ENCODE results near the gene PDXK.

PDXK gene

GRCh38 chr21:43744725-43745124 lies 25.8 kb downstream of the PDXK start:
- DNase-seq: no peak

DNA sequence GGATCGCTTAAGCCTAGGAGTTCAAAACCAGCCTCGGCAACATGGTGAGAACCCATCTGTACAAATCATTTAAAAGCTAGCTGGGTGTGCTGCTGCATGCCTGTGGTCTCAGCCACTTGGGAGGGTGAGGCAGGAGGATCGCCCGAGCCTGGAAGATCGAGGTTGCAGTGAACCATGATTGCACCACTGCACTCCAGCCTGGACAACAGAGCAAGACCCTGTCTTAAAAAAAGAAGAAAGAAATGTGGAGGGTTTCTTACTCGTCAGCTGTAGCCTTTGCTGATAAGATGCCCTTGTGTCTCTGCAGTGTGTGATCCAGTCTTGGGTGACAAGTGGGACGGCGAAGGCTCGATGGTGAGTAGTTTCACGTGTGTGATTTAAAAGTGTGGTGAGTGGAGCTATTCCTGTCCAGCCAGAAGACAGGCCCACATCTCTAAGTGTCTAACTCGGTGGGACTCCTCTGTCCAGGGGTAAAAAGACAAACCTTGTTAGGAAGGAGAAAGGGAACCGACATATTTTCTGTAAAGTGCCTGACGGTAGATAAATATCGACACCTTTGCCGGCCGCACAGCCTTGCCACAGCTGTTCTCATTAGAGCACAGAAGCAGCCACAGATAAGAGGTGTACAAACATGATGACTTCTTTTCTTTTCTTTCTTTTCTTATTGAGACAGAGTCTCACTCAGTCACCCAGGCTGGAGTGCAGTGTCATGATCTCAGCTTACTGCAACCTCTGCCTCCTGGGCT lies 27.0 kb downstream of the PDXK start:
- no peak for DNase-seq

DNA sequence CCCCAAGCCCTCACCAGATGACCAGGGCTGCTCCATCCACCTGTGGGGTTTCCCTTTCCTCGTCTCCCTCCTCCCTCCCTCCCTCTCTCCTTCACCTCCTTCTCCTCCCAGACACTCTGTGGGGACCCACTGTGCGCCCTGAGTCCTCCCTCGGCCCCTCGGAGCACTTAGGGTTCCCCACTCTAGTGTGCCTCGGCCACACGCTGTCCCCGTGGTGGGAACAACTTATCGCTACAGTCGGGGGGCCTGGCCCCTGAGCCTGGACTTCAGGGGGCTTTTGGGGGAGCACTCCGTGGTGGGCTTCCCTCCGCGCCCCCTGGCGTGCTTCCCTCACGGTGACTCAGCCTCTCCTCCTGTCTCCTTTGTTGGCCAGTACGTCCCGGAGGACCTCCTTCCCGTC lies 29.7 kb downstream of the PDXK start:
- no peak for DNase-seq

- no peak for DNase-seq
Measured at GRCh38 chr21:43749651-43750262, 30.8 kb downstream of the PDXK start.

- no peak for DNase-seq
Measured at GRCh38 chr21:43750339-43751033, 31.6 kb downstream of the PDXK start.

- DNase-seq: no peak
Measured at GRCh38 chr21:43751955-43752591, 33.1 kb downstream of the PDXK start.

- DNase-seq: no peak
Measured at GRCh38 chr21:43752758-43753438, 34.0 kb downstream of the PDXK start.

- DNase-seq: no peak
Measured at GRCh38 chr21:43753439-43753799, 34.5 kb downstream of the PDXK start.

DNA sequence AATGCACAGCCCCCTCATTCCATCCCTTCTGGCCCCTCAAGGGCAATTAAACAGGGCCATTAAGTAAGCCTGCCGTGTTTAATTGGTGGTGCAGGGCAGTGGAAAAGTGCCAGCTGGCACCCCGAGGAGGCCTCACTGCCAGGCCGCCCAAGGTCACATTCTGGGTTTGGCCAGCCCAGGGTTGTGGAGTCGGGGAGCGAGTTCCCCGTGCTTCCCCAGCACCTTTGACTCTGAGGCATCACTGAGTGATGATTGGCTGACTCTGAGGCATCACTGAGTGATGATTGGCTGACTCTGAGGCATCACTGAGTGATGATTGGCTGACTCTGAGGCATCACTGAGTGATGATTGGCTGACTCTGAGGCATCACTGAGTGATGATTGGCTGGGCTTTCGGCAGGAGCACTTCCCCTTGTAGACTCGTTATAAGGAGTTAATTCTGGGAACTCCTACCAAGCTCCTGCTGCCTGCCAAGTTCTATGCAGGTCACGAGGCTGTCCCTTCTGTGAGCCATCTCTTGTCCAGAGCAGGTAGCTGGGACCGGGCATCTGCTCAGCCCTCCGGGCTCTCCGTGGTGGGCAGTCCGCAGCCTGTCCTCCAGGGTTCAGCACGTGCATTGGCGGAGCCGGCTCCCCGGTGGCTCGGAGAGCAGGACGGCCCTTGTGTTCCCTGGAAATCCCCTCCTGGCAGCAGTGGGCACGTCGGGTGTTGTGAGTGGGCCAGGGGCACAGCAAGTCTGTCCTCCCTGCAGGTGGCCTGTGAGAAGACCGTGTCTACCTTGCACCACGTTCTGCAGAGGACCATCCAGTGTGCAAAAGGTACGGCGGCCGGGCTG lies 36.2 kb downstream of the PDXK start:
- DNase-seq: no peak

- DNase-seq: no peak
Measured at GRCh38 chr21:43755820-43756594, 37.1 kb downstream of the PDXK start.

- no peak for DNase-seq
Measured at GRCh38 chr21:43757601-43758000, 38.7 kb downstream of the PDXK start.

- DNase-seq: no peak
Measured at GRCh38 chr21:43758111-43758641, 39.2 kb downstream of the PDXK start.

- no peak for DNase-seq
Measured at GRCh38 chr21:43758811-43759210, 39.9 kb downstream of the PDXK start.

DNA sequence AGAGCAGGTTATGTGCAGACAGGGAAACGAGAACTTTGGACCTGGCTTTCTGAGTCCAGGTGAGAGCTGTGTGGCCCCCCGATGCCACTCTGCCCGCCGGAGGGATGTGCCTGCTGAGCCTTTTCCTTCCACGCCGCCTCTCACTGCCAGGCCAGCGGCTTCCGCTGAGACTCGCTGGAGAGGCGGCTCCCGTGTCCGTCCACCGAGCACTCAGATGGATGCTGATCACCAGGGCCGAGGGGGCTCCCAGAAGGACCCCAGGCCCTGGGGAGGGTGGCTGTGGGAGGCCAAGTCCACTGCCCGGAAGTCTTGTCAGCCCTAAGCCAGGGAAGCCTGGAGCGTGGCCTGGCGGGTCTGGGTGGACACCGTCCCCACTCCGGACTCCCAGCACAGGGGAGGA lies 40.7 kb downstream of the PDXK start:
- DNase-seq: no peak

GRCh38 chr21:43760391-43760958 lies 41.5 kb downstream of the PDXK start:
- DNase-seq: no peak

DNA sequence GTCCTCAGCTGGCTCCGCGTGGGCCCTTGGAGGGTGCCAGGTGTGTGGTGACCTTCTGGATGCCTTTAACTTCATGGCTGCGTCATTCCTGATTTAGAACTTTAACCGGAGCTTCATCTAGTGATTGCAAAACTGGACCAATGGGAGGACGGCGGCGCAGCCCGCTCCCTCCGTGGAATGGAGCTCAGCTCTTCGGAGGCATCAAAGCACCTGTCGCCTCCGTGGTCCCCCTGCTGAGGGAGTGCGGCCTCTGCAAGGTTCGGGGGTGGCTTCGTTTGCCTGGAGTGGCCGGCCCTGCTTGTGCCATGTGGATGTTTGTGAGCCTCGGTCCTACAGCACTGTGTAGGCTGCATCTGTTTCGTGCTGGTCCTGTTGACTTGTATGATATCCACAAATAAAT lies 43.0 kb downstream of the PDXK start:
- no peak for DNase-seq

GRCh38 chr21:43762303-43763128 lies 43.6 kb downstream of the PDXK start:
- DNase-seq: no peak

DNA sequence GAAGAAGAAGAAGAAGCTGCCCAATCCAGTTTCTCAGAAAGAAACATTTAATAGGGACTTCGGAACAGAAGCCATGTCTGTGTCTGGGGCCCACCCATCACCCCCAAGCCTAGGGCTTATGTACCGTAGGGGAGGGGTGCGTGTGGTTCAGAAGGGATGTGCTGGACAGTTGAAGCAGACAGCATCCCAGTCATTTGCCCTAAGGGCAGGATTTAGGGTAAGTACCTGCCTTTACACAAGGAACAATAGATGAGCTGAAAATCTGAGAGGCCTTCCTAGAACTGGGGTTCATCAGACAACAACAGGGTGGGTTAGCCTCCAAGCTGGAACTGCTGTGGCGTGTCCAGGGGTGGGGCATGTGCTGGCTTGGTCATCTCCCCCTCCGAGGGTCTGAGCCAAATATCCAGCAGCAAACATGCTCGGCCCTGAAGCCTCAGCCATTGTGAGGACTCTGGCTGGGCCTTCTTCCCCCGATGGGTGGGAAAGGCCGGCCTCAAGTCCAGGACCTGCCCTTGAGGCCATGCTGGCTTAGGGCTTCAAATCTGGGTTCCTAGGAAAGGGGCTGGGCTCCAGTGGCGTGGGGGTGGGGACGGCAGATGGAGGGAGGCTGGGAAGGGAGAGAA lies 45.1 kb downstream of the PDXK start:
- no peak for DNase-seq
